Retina (tissue), 1 donor: Measurements from ENCODE around the gene SYT2.
"Not testable (repeated sequence)": the region's sequence is repeated elsewhere in the genome, so short reads cannot be mapped to it uniquely, and the experiment has no call there.

ENCODE experiments used
- DNase-seq: peaks from one replicate; pipeline ENCODE4 v3.0.0-alpha.2; 2016

The SYT2 gene

GRCh38 chr1:202619505-202619904 lies 90.7 kb downstream of the SYT2 start:
- DNase-seq, result no peak

- DNase-seq, result not testable (repeated sequence)
These were observed 91.2 kb downstream of the SYT2 start for GRCh38 chr1:202619012-202619411.

- no peak for DNase-seq
These were observed 93.8 kb downstream of the SYT2 start for GRCh38 chr1:202616355-202616915.

GRCh38 chr1:202615501-202616354 lies 94.5 kb downstream of the SYT2 start:
- no peak for DNase-seq

GRCh38 chr1:202615208-202615500 lies 95.1 kb downstream of the SYT2 start:
- DNase-seq, result not testable (repeated sequence)

- DNase-seq, result not testable (repeated sequence)
These were observed 95.7 kb downstream of the SYT2 start for GRCh38 chr1:202614363-202615207.

- DNase-seq, result no peak
These were observed 96.7 kb downstream of the SYT2 start for GRCh38 chr1:202613571-202613970.

- not testable (repeated sequence) for DNase-seq
These were observed 98.2 kb downstream of the SYT2 start for GRCh38 chr1:202612036-202612435.

- DNase-seq, result no peak
These were observed 104.7 kb downstream of the SYT2 start for GRCh38 chr1:202605515-202605914.

GRCh38 chr1:202603435-202603834 lies 106.8 kb downstream of the SYT2 start:
- DNase-seq, result no peak

GRCh38 chr1:202600432-202601041 lies 109.7 kb downstream of the SYT2 start:
- DNase-seq, result no peak

- DNase-seq, result peak; percentile 57
These were observed 110.4 kb downstream of the SYT2 start for GRCh38 chr1:202599669-202600431.

- no peak for DNase-seq
These were observed 113.0 kb downstream of the SYT2 start for GRCh38 chr1:202597090-202597761.

GRCh38 chr1:202596638-202597037 lies 113.6 kb downstream of the SYT2 start:
- no peak for DNase-seq

GRCh38 chr1:202593845-202594244 lies 116.4 kb downstream of the SYT2 start:
- no peak for DNase-seq

GRCh38 chr1:202592146-202592545 lies 118.1 kb downstream of the SYT2 start:
- DNase-seq, result no peak

- no peak for DNase-seq
These were observed 118.7 kb downstream of the SYT2 start for GRCh38 chr1:202591515-202591914.

- DNase-seq, result no peak
These were observed 119.3 kb downstream of the SYT2 start for GRCh38 chr1:202590975-202591411.

GRCh38 chr1:202590126-202590525 lies 120.1 kb downstream of the SYT2 start:
- no peak for DNase-seq

- DNase-seq, result no peak
These were observed 120.9 kb downstream of the SYT2 start for GRCh38 chr1:202589190-202589930.
